GM12878 (cell line): ENCODE data around the gene PLAGL2. TPM values are rescaled to one million over a fixed set of nuclear protein-coding genes. Genes with fewer than 3 reads are reported as not detected.

ENCODE experiments used
- ATAC-seq: fragments of 200-7000 bp; cut with Tn5 transposase; 3 replicates; pipeline ENCODE4 v1.9.1; 2020; ENCODE audit warnings: mild to moderate bottlenecking, moderate library complexity
- BruUV-seq: library from RNA; stranded (reverse); fragments of 400-500 nt; replicated peaks from 2 replicates; lab custom pipeline; 2021; lab: Mats Ljungman, UMichigan
- CTCF ChIA-PET: fragments of 300-600 bp; sonication (Branson Sonifier 250); formaldehyde crosslinking; extraction: SDS; loops from one replicate; lab custom pipeline; 2021; ENCODE audit warnings: inconsistent platforms; lab: Yijun Ruan, JAX
- POLR2A ChIA-PET: fragments of 350-600 bp; formaldehyde crosslinking; extraction: SDS; loops from one replicate; lab custom pipeline; 2021; ENCODE audit warnings: inconsistent platforms; lab: Charles Lee
- RAD21 ChIA-PET: fragments of 300-600 bp; sonication (Branson Sonifier 250); formaldehyde crosslinking; loops from one replicate; lab custom pipeline; 2023; ENCODE audit warnings: antibody characterized with exemption; ENCODE audit not compliant: unreplicated experiment; lab: Charles Lee
- SMC1A ChIA-PET: fragments of 300-600 bp; sonication (Branson Sonifier 250); formaldehyde crosslinking; loops from one replicate; lab custom pipeline; 2023; ENCODE audit not compliant: unreplicated experiment, uncharacterized antibody; lab: Charles Lee
- DNase-seq: peaks from one replicate; pipeline ENCODE4 v3.0.0-alpha.2; 2011; ENCODE audit warnings: low read depth, low spot score
- FAIRE-seq: peaks from 3 replicates; lab custom pipeline; 2011; peaks lifted over from hg19 to GRCh38; lab: Jason Lieb, UNC
- H2AFZ ChIP-seq: 2 replicates; pipeline ENCODE4 v1.6.0; 2011; ENCODE audit warnings: low read depth, low read length, control low read depth; ENCODE audit not compliant: control insufficient read depth
- H3K27ac ChIP-seq: 2 replicates; pipeline ENCODE4 v1.5.1; 2011; ENCODE audit warnings: control low read depth; ENCODE audit not compliant: control insufficient read depth, insufficient read depth
- H3K27me3 ChIP-seq, 2 experiments: replicated peaks in 1 of 2; 2 replicates each; pipeline versions ENCODE4 v1.6.0 to v1.6.1; 2011; ENCODE audit warnings: low read length in 1 of 2; ENCODE audit not compliant: control insufficient read depth in 2 of 2, insufficient read depth in 2 of 2
- H3K36me3 ChIP-seq, 2 experiments: 2 replicates each; pipeline ENCODE4 v1.5.1; 2011; ENCODE audit warnings: low read length in 1 of 2; ENCODE audit not compliant: control insufficient read depth in 2 of 2, insufficient read depth in 2 of 2
- H3K4me1 ChIP-seq: 2 replicates; pipeline ENCODE4 v1.6.1; 2011; ENCODE audit warnings: mild to moderate bottlenecking, low read length, moderate library complexity, mixed read lengths; ENCODE audit not compliant: control insufficient read depth, insufficient read depth
- H3K4me2 ChIP-seq: 2 replicates; pipeline ENCODE4 v1.6.0; 2011; ENCODE audit warnings: control low read depth; ENCODE audit not compliant: control insufficient read depth, insufficient read depth
- H3K4me3 ChIP-seq: fragments of 200-600 bp; sonication (generic); 2 replicates; pipeline ENCODE4 v1.5.1; 2016
- H3K79me2 ChIP-seq: 2 replicates; pipeline ENCODE4 v1.6.0; 2011; ENCODE audit warnings: low read length; ENCODE audit not compliant: control insufficient read depth, insufficient read depth
- H3K9ac ChIP-seq: 2 replicates; pipeline ENCODE4 v1.8.0; 2011; ENCODE audit warnings: low read length, control low read depth, mixed read lengths; ENCODE audit not compliant: control insufficient read depth, insufficient read depth
- H3K9me3 ChIP-seq: replicated peaks from 3 replicates; pipeline ENCODE4 v1.5.1; 2011; ENCODE audit warnings: mild to moderate bottlenecking, low read length; ENCODE audit not compliant: control insufficient read depth, insufficient read depth
- H4K20me1 ChIP-seq: 2 replicates; pipeline ENCODE4 v1.6.0; 2011; ENCODE audit not compliant: control insufficient read depth, insufficient read depth
- BCL3 ChIP-seq: IDR thresholded peaks from 2 replicates; pipeline ENCODE4 v1.6.1; 2011; ENCODE audit warnings: borderline replicate concordance, low read depth, mild to moderate bottlenecking, moderate library complexity, low read length; ENCODE audit not compliant: insufficient read depth, poor library complexity, severe bottlenecking
- CBX3 ChIP-seq: fragments of 200-600 bp; sonication (generic); IDR thresholded peaks from 2 replicates; pipeline ENCODE4 v1.6.1; 2016; ENCODE audit warnings: low read depth, borderline replicate concordance
- CTCF ChIP-seq, 3 experiments: IDR thresholded peaks in 2 of 3; conservative IDR thresholded peaks in 1 of 3; 2 replicates each; pipeline ENCODE4 v1.5.1; 2011; ENCODE audit warnings: low read depth in 3 of 3, low read length in 3 of 3, mild to moderate bottlenecking in 3 of 3, control low read depth in 2 of 3, moderate library complexity in 2 of 3, inconsistent platforms in 1 of 3, mixed read lengths in 1 of 3; ENCODE audit not compliant: control insufficient read depth in 2 of 3, insufficient read depth in 1 of 3; ENCODE audit errors: extremely low read depth in 1 of 3
- EGR1 ChIP-seq, 2 experiments: IDR thresholded peaks; 1 replicate in 1 of 2; 2 replicates in 1 of 2; pipeline ENCODE4 v1.6.1; 2011 to 2012; ENCODE audit warnings: low read depth in 2 of 2, low read length in 2 of 2, borderline replicate concordance in 1 of 2, mild to moderate bottlenecking in 1 of 2, moderate library complexity in 1 of 2
- NR2C1 ChIP-seq: fragments of 450-650 bp; IDR thresholded peaks from 2 replicates; pipeline ENCODE4 v1.6.1; 2017; ENCODE audit warnings: antibody characterized with exemption, mild to moderate bottlenecking, moderate library complexity
- RB1 ChIP-seq: fragments of 450-650 bp; formaldehyde crosslinking; IDR thresholded peaks from 2 replicates; pipeline ENCODE4 v1.6.1; 2017; ENCODE audit warnings: mild to moderate bottlenecking, borderline replicate concordance
- SIX5 ChIP-seq: IDR thresholded peaks from 2 replicates; pipeline ENCODE4 v1.6.1; 2011; ENCODE audit warnings: mild to moderate bottlenecking, low read depth, low read length, moderate library complexity; ENCODE audit not compliant: severe bottlenecking
- TAF1 ChIP-seq: IDR thresholded peaks from 2 replicates; pipeline ENCODE4 v1.6.1; 2011; ENCODE audit warnings: mild to moderate bottlenecking, low read depth, low read length, borderline replicate concordance
- WGBS: methylation state at CpG from one replicate; pipeline ENCODE4 v1.1.6; 2016; ENCODE audit warnings: low lambda C conversion rate; ENCODE audit not compliant: insufficient replicate concordance, insufficient coverage; ENCODE audit errors: missing lambda C conversion rate; 5-methylcytosine and 5-hydroxymethylcytosine counted together
- in situ Hi-C: fragments of 300-500 bp; cut with MboI; formaldehyde crosslinking; loops from 9 replicates; pipeline ENCODE4 v1.14.3; 2018; ENCODE audit warnings: mixed read lengths
- intact Hi-C: fragments of 100-400 bp; cut with micrococcal nuclease; formaldehyde crosslinking; loops from one replicate; pipeline ENCODE4 v1.14.2; 2022; ENCODE audit not compliant: unreplicated experiment
- polyA plus RNA-seq, 11 experiments: library from polyadenylated mRNA; depleted of rRNA in 4 of 11; unstranded in 6 of 11; stranded (reverse) in 5 of 11; fragments of >200 nt; fragmentation: Nextera tagmentation in 4 of 11; fragmentation: Illumina TruSeq in 1 of 11; extraction: Ambion mirVana in 4 of 11; extraction: Trizol in 1 of 11; gene quantifications; 1 replicate in 1 of 11; 2 replicates in 10 of 11; pipeline versions ENCODE4 v1.2.1 to v1.2.3, GENCODE V29; 2011 to 2016; ENCODE audit warnings: inconsistent platforms in 2 of 11, missing spikeins in 2 of 11, low read depth in 1 of 11
- total RNA-seq, 4 experiments: library from RNA; depleted of rRNA in 3 of 4; stranded (reverse); fragments of >200 nt in 3 of 4; fragmentation: Illumina TruSeq in 1 of 4; extraction: Trizol in 1 of 4; gene quantifications; 2 replicates each; pipeline versions ENCODE4 v1.2.1 to v1.2.3, GENCODE V29; 2013 to 2021

The PLAGL2 gene
- total and polyA plus RNA-seq, 10 of the 15 experiments (the other 5 are each of a cell fraction or from before 2014, with no cell fraction given): 4.4 to 32.3 (median 13.3) TPM

- TF ChIP-seq EGR1 (IDR thresholded peaks at IDR 0.05; ENCODE audit: borderline replicate concordance in 1 of 2, low read depth in 2 of 2, low read length in 2 of 2) (peak in 1 of 2 experiments; percentile 73; a peak in 2 of 3 replicates), SIX5 (no peak)
Measured at GRCh38 chr20:32252189-32252588, 44.6 kb upstream of the PLAGL2 start (continued).

GRCh38 chr20:32251470-32251869 lies 43.9 kb upstream of the PLAGL2 start:
- Histone ChIP-seq H3K36me3 (no peaks in the 10 kb centered on the region), H2AFZ (no peak overlapping the region), H3K27ac (no peak overlapping the region), H3K4me3 (no peak overlapping the region), H3K9me3 (peaks cover 3% of the 10 kb centered on the region; the same call in 2 of the 3 replicates), H3K27me3 (no peaks in the 10 kb centered on the region), H4K20me1 (no peaks in the 10 kb centered on the region), H3K4me1 (peaks cover 6% of the 10 kb centered on the region), H3K79me2 (no peaks in the 10 kb centered on the region), H3K4me2 (no peak overlapping the region), H3K9ac (no peak overlapping the region)
- TF ChIP-seq BCL3 (no peak), EGR1 (IDR thresholded peaks at IDR 0.05; ENCODE audit: borderline replicate concordance in 1 of 2, low read depth in 2 of 2, low read length in 2 of 2) (no peak), NR2C1 (no peak), TAF1 (no peak), CTCF (IDR thresholded peaks at IDR 0.05 in 2 of 3, conservative IDR thresholded peaks at IDR 0.05 in 1 of 3; ENCODE audit: control insufficient read depth in 2 of 3, extremely low read depth in 1 of 3, insufficient read depth in 1 of 3, low read depth in 3 of 3, low read length in 3 of 3) (no peak), RB1 (no peak), CBX3 (no peak)
- CTCF ChIA-PET: interaction anchor here (0.5 to 1.1 kb wide), 2 partner anchors 34 to 93 kb away, joined by 3 read pairs; no protein-coding TSS in a partner anchor
- POLR2A ChIA-PET: no interaction called here
- intact Hi-C loops: no loop called here
- RAD21 ChIA-PET: interaction anchor here (1.5 kb wide), 1 partner anchor 34 kb away, joined by 7 read pairs; no protein-coding TSS in a partner anchor
- FAIRE-seq (no peak), DNase-seq (no peak), ATAC-seq (no peak)
- in situ Hi-C loops: no loop called here
- SMC1A ChIA-PET: interaction anchor here (0.7 kb wide), 1 partner anchor 145 kb away, joined by 3 read pairs; no protein-coding TSS in a partner anchor
- BruUV-seq: no TSS peak
- WGBS: 65% methylated on average over 3 of the region's 3 CpGs
